ENCODE measurements around the gene AMN1.

Gene AMN1

GRCh38 chr12:31662176-31662849 lies 66.5 kb downstream of the AMN1 start:
- no peak overlapping the region for H3K9ac ChIP-seq
- H3K4me3 ChIP-seq = no peak overlapping the region
- H3K27me3 ChIP-seq = no peaks in the 10 kb centered on the region
- H4K20me1 ChIP-seq = no peaks in the 10 kb centered on the region
- H3K9me3 ChIP-seq = peaks cover 17% of the 10 kb centered on the region
- no peaks in the 10 kb centered on the region for H3K36me3 ChIP-seq
- 0 out of 2 replicates have a peak, but pooled peaks have one; percentile 46 for TF ChIP-seq Cebpa-rat (IDR thresholded peaks at IDR 0.05)
- H3K27ac ChIP-seq = no peak overlapping the region
- no peak overlapping the region for H3K4me2 ChIP-seq
- peaks cover 13% of the 10 kb centered on the region for H3K4me1 ChIP-seq

GRCh38 chr12:31659087-31659942 lies 69.5 kb downstream of the AMN1 start, which contains the start of gene ETFBKMT:
Gene ETFBKMT (plus strand): TSS chr12:31659688. CDS start chr12:31661954, 2,266 bp downstream.
- Histone ChIP-seq H3K4me3 (peak within 1 kb of the TSS; percentile 68), H3K9me3 (no peaks in the 10 kb centered on the region), H3K4me2 (peak within 1 kb of the TSS; percentile 77), H3K36me3 (no peaks in the 10 kb centered on the region), H3K9ac (peak within 1 kb of the TSS; percentile 80), H3K4me1 (peaks cover 13% of the 10 kb centered on the region), H4K20me1 (no peaks in the 10 kb centered on the region), H3K27ac (peak within 1 kb of the TSS; percentile 80), H3K27me3 (no peaks in the 10 kb centered on the region)
- TF ChIP-seq Cebpa-rat (IDR thresholded peaks at IDR 0.05) = no peak

GRCh38 chr12:31658471-31659086 lies 70.2 kb downstream of the AMN1 start:
- Histone ChIP-seq H3K27ac (peak overlapping the region; percentile 80), H3K4me1 (peaks cover 13% of the 10 kb centered on the region), H4K20me1 (no peaks in the 10 kb centered on the region), H3K9me3 (no peaks in the 10 kb centered on the region), H3K36me3 (no peaks in the 10 kb centered on the region), H3K4me3 (peak overlapping the region; percentile 68), H3K27me3 (no peaks in the 10 kb centered on the region), H3K4me2 (peak overlapping the region; percentile 77), H3K9ac (peak overlapping the region; percentile 80)
- no peak for TF ChIP-seq Cebpa-rat (IDR thresholded peaks at IDR 0.05)

- Histone ChIP-seq H3K9ac (no peak overlapping the region), H3K4me1 (peaks cover 18% of the 10 kb centered on the region), H3K27me3 (no peaks in the 10 kb centered on the region), H4K20me1 (no peaks in the 10 kb centered on the region), H3K9me3 (no peaks in the 10 kb centered on the region), H3K4me2 (no peak overlapping the region), H3K4me3 (no peak overlapping the region), H3K27ac (no peak overlapping the region), H3K36me3 (no peaks in the 10 kb centered on the region)
- TF ChIP-seq Cebpa-rat (IDR thresholded peaks at IDR 0.05) = no peak
These were observed 73.0 kb downstream of the AMN1 start for GRCh38 chr12:31655792-31656191.

GRCh38 chr12:31655208-31655607 lies 73.6 kb downstream of the AMN1 start:
- H3K36me3 ChIP-seq = no peaks in the 10 kb centered on the region
- H3K9me3 ChIP-seq = no peaks in the 10 kb centered on the region
- no peak overlapping the region for H3K4me2 ChIP-seq
- no peak overlapping the region for H3K27ac ChIP-seq
- no peaks in the 10 kb centered on the region for H3K27me3 ChIP-seq
- H3K4me1 ChIP-seq = peaks cover 18% of the 10 kb centered on the region
- H3K4me3 ChIP-seq = no peak overlapping the region
- H4K20me1 ChIP-seq = no peaks in the 10 kb centered on the region
- TF ChIP-seq Cebpa-rat (IDR thresholded peaks at IDR 0.05) = no peak
- H3K9ac ChIP-seq = no peak overlapping the region

GRCh38 chr12:31651893-31652521 lies 76.8 kb downstream of the AMN1 start:
- no peak overlapping the region for H3K27ac ChIP-seq

GRCh38 chr12:31650918-31651317 lies 77.9 kb downstream of the AMN1 start:
- TF ChIP-seq Cebpa-rat (IDR thresholded peaks at IDR 0.05) = no peak
- Histone ChIP-seq H3K4me2 (no peak overlapping the region), H3K9ac (no peak overlapping the region), H3K4me1 (peaks cover 5% of the 10 kb centered on the region; the same call in 1 of the 2 replicates), H3K9me3 (no peaks in the 10 kb centered on the region), H3K4me3 (no peak overlapping the region), H3K27me3 (no peaks in the 10 kb centered on the region), H3K27ac (no peak overlapping the region), H4K20me1 (no peaks in the 10 kb centered on the region), H3K36me3 (no peaks in the 10 kb centered on the region)

More at GRCh38 chr12:31651893-31652521, 76.8 kb downstream of the AMN1 start:
- no peak overlapping the region for H3K4me2 ChIP-seq
- no peaks in the 10 kb centered on the region for H3K9me3 ChIP-seq
- H3K4me1 ChIP-seq = peaks cover 5% of the 10 kb centered on the region; the same call in 1 of the 2 replicates
- no peaks in the 10 kb centered on the region for H3K27me3 ChIP-seq
- H4K20me1 ChIP-seq = no peaks in the 10 kb centered on the region
- no peak for TF ChIP-seq Cebpa-rat (IDR thresholded peaks at IDR 0.05)
- H3K9ac ChIP-seq = 0 out of 2 replicates have a peak overlapping the region, but pooled peaks have one; percentile 66
- H3K36me3 ChIP-seq = no peaks in the 10 kb centered on the region
- H3K4me3 ChIP-seq = no peak overlapping the region

- Histone ChIP-seq H3K4me3 (no peak overlapping the region), H3K4me2 (no peak overlapping the region), H3K9me3 (no peaks in the 10 kb centered on the region), H3K27me3 (no peaks in the 10 kb centered on the region), H3K9ac (no peak overlapping the region), H3K36me3 (no peaks in the 10 kb centered on the region), H3K4me1 (no peaks in the 10 kb centered on the region), H3K27ac (no peak overlapping the region), H4K20me1 (no peaks in the 10 kb centered on the region)
- no peak for TF ChIP-seq Cebpa-rat (IDR thresholded peaks at IDR 0.05)
These were observed 81.7 kb downstream of the AMN1 start for GRCh38 chr12:31647086-31647491.

GRCh38 chr12:31645924-31646323 lies 82.9 kb downstream of the AMN1 start:
- Histone ChIP-seq H3K4me1 (no peaks in the 10 kb centered on the region), H3K27ac (no peak overlapping the region), H3K9ac (no peak overlapping the region), H3K4me3 (no peak overlapping the region), H4K20me1 (no peaks in the 10 kb centered on the region), H3K9me3 (no peaks in the 10 kb centered on the region), H3K36me3 (no peaks in the 10 kb centered on the region), H3K27me3 (no peaks in the 10 kb centered on the region), H3K4me2 (no peak overlapping the region)
- TF ChIP-seq Cebpa-rat (IDR thresholded peaks at IDR 0.05) = no peak

Data from BLaER1 (cell line).